Measurements from ENCODE around the gene PIEZO1. TPM values are rescaled to one million over a fixed set of nuclear protein-coding genes. Genes with fewer than 3 reads are reported as not detected.

Gene PIEZO1
- total and polyA plus RNA-seq, 10 of the 15 experiments (the other 5 are each of a cell fraction or from before 2014, with no cell fraction given), result 1.3 to 169 (median 33.4) TPM

DNA sequence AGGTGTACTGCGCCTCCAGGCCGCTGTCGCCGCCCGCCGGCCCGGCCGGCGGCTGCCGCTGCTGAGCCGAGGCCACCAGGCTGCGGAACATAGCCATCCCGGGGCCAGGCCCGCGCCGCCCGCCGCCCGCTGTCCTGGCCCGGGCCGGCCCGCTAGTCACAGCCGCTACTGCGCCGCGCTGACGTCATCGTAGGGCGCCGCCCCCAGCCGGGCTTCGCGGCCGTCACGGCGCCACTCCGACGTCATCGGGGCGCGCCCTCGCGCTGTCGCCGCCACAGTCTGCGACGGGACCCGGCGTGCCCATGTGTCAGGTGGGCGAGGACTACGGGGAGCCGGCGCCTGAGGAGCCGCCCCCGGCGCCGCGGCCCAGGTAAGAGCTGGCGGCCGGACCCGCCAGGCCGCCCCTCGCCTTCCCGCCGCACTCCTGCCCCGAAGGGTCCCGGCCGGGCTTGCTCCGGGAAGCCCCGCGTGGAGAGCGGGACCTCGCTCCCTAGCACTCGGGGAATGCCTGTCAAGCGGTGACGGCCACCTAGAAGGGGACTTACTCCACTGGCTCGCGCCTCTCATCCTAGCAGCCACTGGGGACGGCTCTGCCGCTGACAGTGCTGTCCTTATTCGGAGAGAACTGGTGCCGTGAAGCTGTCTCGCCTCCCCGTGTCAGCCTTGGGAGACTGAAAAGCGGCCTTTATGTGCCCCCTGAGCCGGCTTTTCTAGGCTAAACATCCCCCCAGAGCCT is 78.6 kb downstream of the PIEZO1 start, which contains the start of the genes CTU2 and RNF166 (continued):
- TF ChIP-seq IRF3 (IDR thresholded peaks at IDR 0.05), result peak; percentile 5; the same call in 1 of the 2 replicates
- TF ChIP-seq HDAC6 (IDR thresholded peaks at IDR 0.05; ENCODE audit: unreplicated experiment), result no peak
- TF ChIP-seq FOS (IDR thresholded peaks at IDR 0.05; ENCODE audit: borderline replicate concordance, extremely low read depth, insufficient read length), result no peak
- no peak for TF ChIP-seq E4F1 (IDR thresholded peaks at IDR 0.05; ENCODE audit: borderline replicate concordance, partially characterized antibody)
- no peak for TF ChIP-seq RCOR1 (conservative IDR thresholded peaks at IDR 0.05; ENCODE audit: low read depth, low read length)
- peak; percentile 86 for TF ChIP-seq HCFC1 (IDR thresholded peaks at IDR 0.05; ENCODE audit: low read length)
- peak; percentile 60; the same call in 1 of the 2 replicates for TF ChIP-seq MEF2A (IDR thresholded peaks at IDR 0.05; ENCODE audit: insufficient read depth, low read depth, low read length)
- TF ChIP-seq YBX1 (IDR thresholded peaks at IDR 0.05), result no peak
- peak; percentile 89 for TF ChIP-seq RELA (IDR thresholded peaks at IDR 0.05; ENCODE audit: borderline replicate concordance, partially characterized antibody)
- peak in 1 of 2 experiments; percentile 87; a peak in 3 of 4 replicates for TF ChIP-seq BHLHE40 (IDR thresholded peaks at IDR 0.05; ENCODE audit: borderline replicate concordance in 1 of 2, low read depth in 2 of 2, low read length in 1 of 2)
- no peak for TF ChIP-seq ZNF274 (IDR thresholded peaks at IDR 0.05; ENCODE audit: insufficient read depth, insufficient read length)
- TF ChIP-seq, protein P1, sequence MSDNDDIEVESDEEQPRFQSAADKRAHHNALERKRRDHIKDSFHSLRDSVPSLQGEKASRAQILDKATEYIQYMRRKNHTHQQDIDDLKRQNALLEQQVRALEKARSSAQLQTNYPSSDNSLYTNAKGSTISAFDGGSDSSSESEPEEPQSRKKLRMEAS (IDR thresholded peaks at IDR 0.05; ENCODE audit: low read depth, low read length), result peak; percentile 97
- peak; percentile 100 for TF ChIP-seq MXI1 (IDR thresholded peaks at IDR 0.05; ENCODE audit: low read depth, low read length)
- TF ChIP-seq, protein P2, sequence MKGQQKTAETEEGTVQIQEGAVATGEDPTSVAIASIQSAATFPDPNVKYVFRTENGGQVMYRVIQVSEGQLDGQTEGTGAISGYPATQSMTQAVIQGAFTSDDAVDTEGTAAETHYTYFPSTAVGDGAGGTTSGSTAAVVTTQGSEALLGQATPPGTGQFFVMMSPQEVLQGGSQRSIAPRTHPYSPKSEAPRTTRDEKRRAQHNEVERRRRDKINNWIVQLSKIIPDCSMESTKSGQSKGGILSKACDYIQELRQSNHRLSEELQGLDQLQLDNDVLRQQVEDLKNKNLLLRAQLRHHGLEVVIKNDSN (IDR thresholded peaks at IDR 0.05; ENCODE audit: borderline replicate concordance, extremely low read length, insufficient read depth, low read depth, low read length), result peak; percentile 76
- TF ChIP-seq GATAD2B (conservative IDR thresholded peaks at IDR 0.05; ENCODE audit: low read depth), result peak; percentile 83; the same call in 1 of the 2 replicates
- TF ChIP-seq, protein P3, sequence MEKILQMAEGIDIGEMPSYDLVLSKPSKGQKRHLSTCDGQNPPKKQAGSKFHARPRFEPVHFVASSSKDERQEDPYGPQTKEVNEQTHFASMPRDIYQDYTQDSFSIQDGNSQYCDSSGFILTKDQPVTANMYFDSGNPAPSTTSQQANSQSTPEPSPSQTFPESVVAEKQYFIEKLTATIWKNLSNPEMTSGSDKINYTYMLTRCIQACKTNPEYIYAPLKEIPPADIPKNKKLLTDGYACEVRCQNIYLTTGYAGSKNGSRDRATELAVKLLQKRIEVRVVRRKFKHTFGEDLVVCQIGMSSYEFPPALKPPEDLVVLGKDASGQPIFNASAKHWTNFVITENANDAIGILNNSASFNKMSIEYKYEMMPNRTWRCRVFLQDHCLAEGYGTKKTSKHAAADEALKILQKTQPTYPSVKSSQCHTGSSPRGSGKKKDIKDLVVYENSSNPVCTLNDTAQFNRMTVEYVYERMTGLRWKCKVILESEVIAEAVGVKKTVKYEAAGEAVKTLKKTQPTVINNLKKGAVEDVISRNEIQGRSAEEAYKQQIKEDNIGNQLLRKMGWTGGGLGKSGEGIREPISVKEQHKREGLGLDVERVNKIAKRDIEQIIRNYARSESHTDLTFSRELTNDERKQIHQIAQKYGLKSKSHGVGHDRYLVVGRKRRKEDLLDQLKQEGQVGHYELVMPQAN (conservative IDR thresholded peaks at IDR 0.05), result peak; percentile 99

All from GM12878 (cell line).